GM23338 (cell line): Measurements from ENCODE around the gene EXPH5. TPM values are rescaled to one million over a fixed set of nuclear protein-coding genes. Genes with fewer than 3 reads are reported as not detected.

Source experiments
- ATAC-seq: fragments of 200-7000 bp; cut with Tn5 transposase; 3 replicates; pipeline ENCODE4 v1.9.1; 2020
- DNase-seq: peaks from one replicate; pipeline ENCODE4 v3.0.0-alpha.2; 2015; ENCODE audit warnings: low spot score
- H2AFZ ChIP-seq: fragments of 200-600 bp; sonication (generic); 2 replicates; pipeline ENCODE4 v1.8.0; 2016; ENCODE audit warnings: antibody characterized with exemption, mild to moderate bottlenecking, moderate library complexity
- H3F3A ChIP-seq: fragments of 200-600 bp; sonication (generic); replicated peaks from 2 replicates; pipeline ENCODE4 v1.8.0; 2017; ENCODE audit warnings: antibody characterized with exemption, mixed run types, low read depth
- H3K27ac ChIP-seq: fragments of 200-600 bp; sonication (generic); 2 replicates; pipeline ENCODE4 v1.6.1; 2016; ENCODE audit warnings: low read depth
- H3K27me3 ChIP-seq: fragments of 200-600 bp; sonication (generic); 2 replicates; pipeline ENCODE4 v1.8.0; 2016; ENCODE audit warnings: mild to moderate bottlenecking, mixed run types, moderate library complexity; ENCODE audit not compliant: insufficient read depth
- H3K36me3 ChIP-seq: fragments of 200-600 bp; sonication (generic); 2 replicates; pipeline ENCODE4 v1.8.0; 2016; ENCODE audit warnings: mild to moderate bottlenecking; ENCODE audit not compliant: insufficient read depth
- H3K4me1 ChIP-seq: fragments of 200-600 bp; sonication (generic); 2 replicates; pipeline ENCODE4 v1.8.0; 2016; ENCODE audit warnings: mild to moderate bottlenecking, moderate library complexity; ENCODE audit not compliant: insufficient read depth
- H3K4me2 ChIP-seq: fragments of 200-600 bp; sonication (generic); 2 replicates; pipeline ENCODE4 v1.7.1; 2017; ENCODE audit warnings: mixed run types
- H3K4me3 ChIP-seq: fragments of 200-600 bp; sonication (generic); 2 replicates; pipeline ENCODE4 v1.6.1; 2016; ENCODE audit warnings: mixed run types
- H3K79me2 ChIP-seq: fragments of 200-600 bp; sonication (generic); replicated peaks from 2 replicates; pipeline ENCODE4 v1.8.0; 2017; ENCODE audit warnings: mild to moderate bottlenecking; ENCODE audit not compliant: insufficient read depth
- H3K9me2 ChIP-seq: fragments of 200-600 bp; sonication (generic); 2 replicates; pipeline ENCODE4 v1.8.0; 2017; ENCODE audit not compliant: insufficient read depth
- H4K20me1 ChIP-seq: fragments of 200-600 bp; sonication (generic); replicated peaks from 2 replicates; pipeline ENCODE4 v1.8.0; 2017; ENCODE audit warnings: mild to moderate bottlenecking; ENCODE audit not compliant: insufficient read depth
- H3K27ac Mint-ChIP-seq: 2 replicates; pipeline ENCODE4 v1.8.0; 2020; ENCODE audit warnings: inconsistent platforms, mild to moderate bottlenecking, moderate library complexity, mixed read lengths
- H3K27me3 Mint-ChIP-seq: 3 replicates; pipeline ENCODE4 v1.8.0; 2022; ENCODE audit warnings: low read depth, mild to moderate bottlenecking, moderate library complexity, mixed read lengths, inconsistent platforms; ENCODE audit not compliant: insufficient read depth, poor library complexity
- H3K36me3 Mint-ChIP-seq: 3 replicates; pipeline ENCODE4 v1.8.0; 2021; ENCODE audit warnings: low read depth, mild to moderate bottlenecking, inconsistent platforms, moderate library complexity, mixed read lengths
- H3K4me1 Mint-ChIP-seq: 3 replicates; pipeline ENCODE4 v1.8.0; 2020; ENCODE audit warnings: mild to moderate bottlenecking, inconsistent platforms, mixed read lengths
- H3K4me3 Mint-ChIP-seq: 3 replicates; pipeline ENCODE4 v1.8.0; 2021; ENCODE audit warnings: moderate library complexity, mild to moderate bottlenecking, inconsistent platforms, mixed read lengths
- H3K9me3 Mint-ChIP-seq: 3 replicates; pipeline ENCODE4 v1.8.0; 2020; ENCODE audit warnings: moderate library complexity, mild to moderate bottlenecking, inconsistent platforms, mixed read lengths
- CREB1 ChIP-seq: fragments of 250-450 bp; sonication (Bioruptor Pico); IDR thresholded peaks from 2 replicates; pipeline ENCODE4 v1.5.0; 2020; ENCODE audit warnings: low read depth, mild to moderate bottlenecking, moderate library complexity
- EZH2 ChIP-seq: fragments of 200-600 bp; sonication (generic); IDR thresholded peaks from one replicate; pipeline ENCODE4 v1.8.0; 2017; ENCODE audit warnings: antibody characterized with exemption, mild to moderate bottlenecking, low read depth; ENCODE audit not compliant: unreplicated experiment
- EZH2phosphoT487 ChIP-seq: fragments of 200-600 bp; sonication (generic); IDR thresholded peaks from one replicate; pipeline ENCODE4 v1.8.1; 2018; ENCODE audit warnings: antibody characterized with exemption; ENCODE audit not compliant: unreplicated experiment
- JUNB ChIP-seq: IDR thresholded peaks from one replicate; pipeline ENCODE4 v1.6.1; 2016; ENCODE audit warnings: antibody characterized with exemption; ENCODE audit not compliant: unreplicated experiment
- NANOG ChIP-seq: IDR thresholded peaks from 2 replicates; pipeline ENCODE4 v1.6.1; 2016; ENCODE audit warnings: antibody characterized with exemption, borderline replicate concordance
- POLR2AphosphoS5 ChIP-seq: IDR thresholded peaks from 2 replicates; pipeline ENCODE4 v1.6.1; 2016; ENCODE audit warnings: antibody characterized with exemption, low read depth
- STAT1 ChIP-seq: IDR thresholded peaks from one replicate; pipeline ENCODE4 v1.6.1; 2016; ENCODE audit warnings: antibody characterized with exemption; ENCODE audit not compliant: unreplicated experiment
- ZNF114 ChIP-seq: fragments of 250-450 bp; sonication (Bioruptor Pico); IDR thresholded peaks from 2 replicates; pipeline ENCODE4 v1.5.0; 2020; ENCODE audit warnings: mild to moderate bottlenecking, moderate library complexity
- polyA plus RNA-seq: library from polyadenylated mRNA; unstranded; fragments of >200 nt; fragmentation: Nextera tagmentation; extraction: Ambion mirVana; gene quantifications from 2 replicates; pipeline ENCODE4 v1.2.1, GENCODE V29; 2016
- total RNA-seq: library from RNA; depleted of rRNA; stranded (reverse); fragments of >200 nt; shearing (Covaris generic); gene quantifications from 2 replicates; pipeline ENCODE4 v1.2.3, GENCODE V29; 2014
- TF ChIP-seq, protein P1 (sequence below): fragments of 250-450 bp; sonication (Bioruptor Pico); IDR thresholded peaks from 2 replicates; pipeline ENCODE4 v1.5.0; 2020; ENCODE audit warnings: mild to moderate bottlenecking, moderate library complexity
- TF ChIP-seq, protein P2 (sequence below): IDR thresholded peaks from 2 replicates; pipeline ENCODE4 v1.6.1; 2016; ENCODE audit warnings: antibody characterized with exemption
- TF ChIP-seq, protein P3 (sequence below): IDR thresholded peaks from one replicate; pipeline ENCODE4 v1.6.1; 2018; ENCODE audit warnings: antibody characterized with exemption; ENCODE audit not compliant: unreplicated experiment

Gene EXPH5
- total and polyA plus RNA-seq, 2 experiments from 2014 or later = 3.6 to 12.6 TPM

DNA sequence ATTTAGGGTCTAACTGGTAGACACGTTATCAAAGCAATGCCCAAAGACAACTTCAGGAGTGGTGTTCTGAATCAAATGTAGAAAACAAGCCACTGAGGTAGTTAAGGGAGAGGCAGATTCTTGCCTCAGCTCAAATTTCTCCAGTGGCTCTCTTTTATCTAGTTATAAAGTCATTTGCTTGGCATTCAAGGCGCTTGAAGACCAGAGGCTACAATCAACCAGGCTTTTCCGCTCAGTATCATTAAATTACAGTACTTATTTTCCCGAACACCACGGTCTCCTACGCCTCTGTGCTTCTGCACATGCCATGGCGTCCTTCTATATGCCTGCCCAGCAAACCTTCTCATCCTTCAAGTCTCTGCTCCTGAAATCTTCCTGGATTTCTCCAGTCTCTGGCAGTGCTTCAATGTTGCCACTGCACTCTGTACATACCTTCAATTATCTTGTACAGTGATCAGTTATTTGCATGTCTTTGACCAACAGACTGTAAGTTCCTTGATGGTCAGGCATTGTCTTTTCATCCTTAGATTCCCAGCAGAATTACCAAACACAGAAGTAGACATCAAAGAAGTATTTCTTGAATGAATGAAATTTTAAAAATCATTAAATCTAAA is 96.8 kb downstream of the EXPH5 start (continued):
- TF ChIP-seq, protein P1, sequence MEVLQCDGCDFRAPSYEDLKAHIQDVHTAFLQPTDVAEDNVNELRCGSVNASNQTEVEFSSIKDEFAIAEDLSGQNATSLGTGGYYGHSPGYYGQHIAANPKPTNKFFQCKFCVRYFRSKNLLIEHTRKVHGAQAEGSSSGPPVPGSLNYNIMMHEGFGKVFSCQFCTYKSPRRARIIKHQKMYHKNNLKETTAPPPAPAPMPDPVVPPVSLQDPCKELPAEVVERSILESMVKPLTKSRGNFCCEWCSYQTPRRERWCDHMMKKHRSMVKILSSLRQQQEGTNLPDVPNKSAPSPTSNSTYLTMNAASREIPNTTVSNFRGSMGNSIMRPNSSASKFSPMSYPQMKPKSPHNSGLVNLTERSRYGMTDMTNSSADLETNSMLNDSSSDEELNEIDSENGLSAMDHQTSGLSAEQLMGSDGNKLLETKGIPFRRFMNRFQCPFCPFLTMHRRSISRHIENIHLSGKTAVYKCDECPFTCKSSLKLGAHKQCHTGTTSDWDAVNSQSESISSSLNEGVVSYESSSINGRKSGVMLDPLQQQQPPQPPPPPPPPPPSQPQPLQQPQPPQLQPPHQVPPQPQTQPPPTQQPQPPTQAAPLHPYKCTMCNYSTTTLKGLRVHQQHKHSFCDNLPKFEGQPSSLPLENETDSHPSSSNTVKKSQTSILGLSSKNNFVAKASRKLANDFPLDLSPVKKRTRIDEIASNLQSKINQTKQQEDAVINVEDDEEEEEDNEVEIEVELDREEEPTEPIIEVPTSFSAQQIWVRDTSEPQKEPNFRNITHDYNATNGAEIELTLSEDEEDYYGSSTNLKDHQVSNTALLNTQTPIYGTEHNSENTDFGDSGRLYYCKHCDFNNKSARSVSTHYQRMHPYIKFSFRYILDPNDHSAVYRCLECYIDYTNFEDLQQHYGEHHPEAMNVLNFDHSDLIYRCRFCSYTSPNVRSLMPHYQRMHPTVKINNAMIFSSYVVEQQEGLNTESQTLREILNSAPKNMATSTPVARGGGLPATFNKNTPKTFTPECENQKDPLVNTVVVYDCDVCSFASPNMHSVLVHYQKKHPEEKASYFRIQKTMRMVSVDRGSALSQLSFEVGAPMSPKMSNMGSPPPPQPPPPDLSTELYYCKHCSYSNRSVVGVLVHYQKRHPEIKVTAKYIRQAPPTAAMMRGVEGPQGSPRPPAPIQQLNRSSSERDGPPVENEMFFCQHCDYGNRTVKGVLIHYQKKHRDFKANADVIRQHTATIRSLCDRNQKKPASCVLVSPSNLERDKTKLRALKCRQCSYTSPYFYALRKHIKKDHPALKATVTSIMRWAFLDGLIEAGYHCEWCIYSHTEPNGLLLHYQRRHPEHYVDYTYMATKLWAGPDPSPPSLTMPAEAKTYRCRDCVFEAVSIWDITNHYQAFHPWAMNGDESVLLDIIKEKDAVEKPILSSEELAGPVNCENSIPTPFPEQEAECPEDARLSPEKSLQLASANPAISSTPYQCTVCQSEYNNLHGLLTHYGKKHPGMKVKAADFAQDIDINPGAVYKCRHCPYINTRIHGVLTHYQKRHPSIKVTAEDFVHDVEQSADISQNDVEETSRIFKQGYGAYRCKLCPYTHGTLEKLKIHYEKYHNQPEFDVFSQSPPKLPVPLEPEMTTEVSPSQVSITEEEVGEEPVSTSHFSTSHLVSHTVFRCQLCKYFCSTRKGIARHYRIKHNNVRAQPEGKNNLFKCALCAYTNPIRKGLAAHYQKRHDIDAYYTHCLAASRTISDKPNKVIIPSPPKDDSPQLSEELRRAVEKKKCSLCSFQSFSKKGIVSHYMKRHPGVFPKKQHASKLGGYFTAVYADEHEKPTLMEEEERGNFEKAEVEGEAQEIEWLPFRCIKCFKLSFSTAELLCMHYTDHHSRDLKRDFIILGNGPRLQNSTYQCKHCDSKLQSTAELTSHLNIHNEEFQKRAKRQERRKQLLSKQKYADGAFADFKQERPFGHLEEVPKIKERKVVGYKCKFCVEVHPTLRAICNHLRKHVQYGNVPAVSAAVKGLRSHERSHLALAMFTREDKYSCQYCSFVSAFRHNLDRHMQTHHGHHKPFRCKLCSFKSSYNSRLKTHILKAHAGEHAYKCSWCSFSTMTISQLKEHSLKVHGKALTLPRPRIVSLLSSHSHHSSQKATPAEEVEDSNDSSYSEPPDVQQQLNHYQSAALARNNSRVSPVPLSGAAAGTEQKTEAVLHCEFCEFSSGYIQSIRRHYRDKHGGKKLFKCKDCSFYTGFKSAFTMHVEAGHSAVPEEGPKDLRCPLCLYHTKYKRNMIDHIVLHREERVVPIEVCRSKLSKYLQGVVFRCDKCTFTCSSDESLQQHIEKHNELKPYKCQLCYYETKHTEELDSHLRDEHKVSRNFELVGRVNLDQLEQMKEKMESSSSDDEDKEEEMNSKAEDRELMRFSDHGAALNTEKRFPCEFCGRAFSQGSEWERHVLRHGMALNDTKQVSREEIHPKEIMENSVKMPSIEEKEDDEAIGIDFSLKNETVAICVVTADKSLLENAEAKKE = no peak
- TF ChIP-seq STAT1 (no peak), EZH2phosphoT487 (no peak), EZH2 (no peak), CREB1 (no peak), ZNF114 (no peak), POLR2AphosphoS5 (no peak), NANOG (no peak), JUNB (no peak)
- TF ChIP-seq, protein P2, sequence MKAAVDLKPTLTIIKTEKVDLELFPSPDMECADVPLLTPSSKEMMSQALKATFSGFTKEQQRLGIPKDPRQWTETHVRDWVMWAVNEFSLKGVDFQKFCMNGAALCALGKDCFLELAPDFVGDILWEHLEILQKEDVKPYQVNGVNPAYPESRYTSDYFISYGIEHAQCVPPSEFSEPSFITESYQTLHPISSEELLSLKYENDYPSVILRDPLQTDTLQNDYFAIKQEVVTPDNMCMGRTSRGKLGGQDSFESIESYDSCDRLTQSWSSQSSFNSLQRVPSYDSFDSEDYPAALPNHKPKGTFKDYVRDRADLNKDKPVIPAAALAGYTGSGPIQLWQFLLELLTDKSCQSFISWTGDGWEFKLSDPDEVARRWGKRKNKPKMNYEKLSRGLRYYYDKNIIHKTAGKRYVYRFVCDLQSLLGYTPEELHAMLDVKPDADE = no peak

DNA sequence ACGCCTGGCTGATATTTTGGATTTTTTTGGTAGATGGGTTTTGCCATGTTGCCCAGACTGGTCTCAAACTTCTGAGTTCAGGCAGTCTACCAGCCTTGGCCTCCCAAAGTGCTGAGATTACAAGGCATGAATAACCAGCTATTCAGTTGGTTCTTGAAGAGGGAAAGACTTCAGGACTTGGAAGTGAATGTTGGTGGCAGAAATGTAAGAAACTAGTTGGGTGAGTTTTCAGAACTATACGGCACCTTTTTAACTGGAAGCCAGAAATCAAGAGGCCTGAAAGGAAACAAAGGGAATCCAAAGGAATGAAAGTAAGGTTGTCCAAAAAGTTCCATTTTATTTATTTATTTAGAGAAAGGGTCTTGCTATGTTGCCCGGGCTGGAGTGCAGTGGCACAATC is 98.2 kb downstream of the EXPH5 start:
- ATAC-seq (no peak), DNase-seq (no peak)
- Histone ChIP-seq H3K4me1 (peaks cover 9% of the 10 kb centered on the region), H3K79me2 (no peaks in the 10 kb centered on the region), H3K4me3 (no peak overlapping the region), H3K4me2 (no peak overlapping the region), H2AFZ (no peak overlapping the region), H4K20me1 (no peaks in the 10 kb centered on the region), H3K36me3 (no peaks in the 10 kb centered on the region), H3K27me3 (peaks cover 4% of the 10 kb centered on the region; the same call in 1 of the 2 replicates), H3K27ac (no peak overlapping the region), H3K9me2 (no peaks in the 10 kb centered on the region), H3F3A (0 out of 2 replicates have a peak, but pooled peaks cover 4% of the 10 kb centered on the region)
- Mint-ChIP-seq H3K27me3 (peaks cover 17% of the 10 kb centered on the region), H3K9me3 (no peaks in the 10 kb centered on the region), H3K4me1 (peaks cover 12% of the 10 kb centered on the region; the same call in 2 of the 3 replicates), H3K4me3 (no peak overlapping the region), H3K36me3 (no peaks in the 10 kb centered on the region), H3K27ac (no peak overlapping the region)
- TF ChIP-seq, protein P3, sequence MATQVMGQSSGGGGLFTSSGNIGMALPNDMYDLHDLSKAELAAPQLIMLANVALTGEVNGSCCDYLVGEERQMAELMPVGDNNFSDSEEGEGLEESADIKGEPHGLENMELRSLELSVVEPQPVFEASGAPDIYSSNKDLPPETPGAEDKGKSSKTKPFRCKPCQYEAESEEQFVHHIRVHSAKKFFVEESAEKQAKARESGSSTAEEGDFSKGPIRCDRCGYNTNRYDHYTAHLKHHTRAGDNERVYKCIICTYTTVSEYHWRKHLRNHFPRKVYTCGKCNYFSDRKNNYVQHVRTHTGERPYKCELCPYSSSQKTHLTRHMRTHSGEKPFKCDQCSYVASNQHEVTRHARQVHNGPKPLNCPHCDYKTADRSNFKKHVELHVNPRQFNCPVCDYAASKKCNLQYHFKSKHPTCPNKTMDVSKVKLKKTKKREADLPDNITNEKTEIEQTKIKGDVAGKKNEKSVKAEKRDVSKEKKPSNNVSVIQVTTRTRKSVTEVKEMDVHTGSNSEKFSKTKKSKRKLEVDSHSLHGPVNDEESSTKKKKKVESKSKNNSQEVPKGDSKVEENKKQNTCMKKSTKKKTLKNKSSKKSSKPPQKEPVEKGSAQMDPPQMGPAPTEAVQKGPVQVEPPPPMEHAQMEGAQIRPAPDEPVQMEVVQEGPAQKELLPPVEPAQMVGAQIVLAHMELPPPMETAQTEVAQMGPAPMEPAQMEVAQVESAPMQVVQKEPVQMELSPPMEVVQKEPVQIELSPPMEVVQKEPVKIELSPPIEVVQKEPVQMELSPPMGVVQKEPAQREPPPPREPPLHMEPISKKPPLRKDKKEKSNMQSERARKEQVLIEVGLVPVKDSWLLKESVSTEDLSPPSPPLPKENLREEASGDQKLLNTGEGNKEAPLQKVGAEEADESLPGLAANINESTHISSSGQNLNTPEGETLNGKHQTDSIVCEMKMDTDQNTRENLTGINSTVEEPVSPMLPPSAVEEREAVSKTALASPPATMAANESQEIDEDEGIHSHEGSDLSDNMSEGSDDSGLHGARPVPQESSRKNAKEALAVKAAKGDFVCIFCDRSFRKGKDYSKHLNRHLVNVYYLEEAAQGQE = no peak
- no peak for TF ChIP-seq ZNF114
- no peak for TF ChIP-seq POLR2AphosphoS5
- TF ChIP-seq, protein P2 = no peak
- no peak for TF ChIP-seq JUNB
- no peak for TF ChIP-seq NANOG
